Measurements from ENCODE around the gene CDKN1A.

DNA sequence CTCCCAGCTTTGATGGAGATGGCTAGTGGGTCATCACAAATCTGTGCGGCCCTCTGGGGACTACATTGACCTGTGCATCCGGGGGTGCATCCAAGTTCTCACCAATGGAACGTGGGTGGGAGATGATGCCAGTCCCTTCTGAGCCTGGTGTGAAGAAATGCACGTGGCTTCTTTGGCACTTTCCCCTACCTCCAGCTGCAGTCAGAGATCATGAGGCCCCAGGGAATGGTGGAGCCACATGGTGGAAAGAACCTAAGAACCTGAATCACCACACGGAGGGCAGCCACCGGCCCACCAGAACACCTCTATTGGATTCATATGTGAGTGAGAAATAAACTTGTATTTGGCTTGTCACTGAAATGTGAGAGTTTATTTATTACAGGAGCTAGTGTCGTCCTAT is 9.9 kb upstream of the CDKN1A start:
- TF ChIP-seq, protein P1, sequence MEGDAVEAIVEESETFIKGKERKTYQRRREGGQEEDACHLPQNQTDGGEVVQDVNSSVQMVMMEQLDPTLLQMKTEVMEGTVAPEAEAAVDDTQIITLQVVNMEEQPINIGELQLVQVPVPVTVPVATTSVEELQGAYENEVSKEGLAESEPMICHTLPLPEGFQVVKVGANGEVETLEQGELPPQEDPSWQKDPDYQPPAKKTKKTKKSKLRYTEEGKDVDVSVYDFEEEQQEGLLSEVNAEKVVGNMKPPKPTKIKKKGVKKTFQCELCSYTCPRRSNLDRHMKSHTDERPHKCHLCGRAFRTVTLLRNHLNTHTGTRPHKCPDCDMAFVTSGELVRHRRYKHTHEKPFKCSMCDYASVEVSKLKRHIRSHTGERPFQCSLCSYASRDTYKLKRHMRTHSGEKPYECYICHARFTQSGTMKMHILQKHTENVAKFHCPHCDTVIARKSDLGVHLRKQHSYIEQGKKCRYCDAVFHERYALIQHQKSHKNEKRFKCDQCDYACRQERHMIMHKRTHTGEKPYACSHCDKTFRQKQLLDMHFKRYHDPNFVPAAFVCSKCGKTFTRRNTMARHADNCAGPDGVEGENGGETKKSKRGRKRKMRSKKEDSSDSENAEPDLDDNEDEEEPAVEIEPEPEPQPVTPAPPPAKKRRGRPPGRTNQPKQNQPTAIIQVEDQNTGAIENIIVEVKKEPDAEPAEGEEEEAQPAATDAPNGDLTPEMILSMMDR (IDR thresholded peaks at IDR 0.05): no peak
- no peak for TF ChIP-seq POLR2A (IDR thresholded peaks at IDR 0.05)
